HL-60/S4 treated with retinoic acid at 250 ng/mL for 4 days and 3 days (cell line): ENCODE measurements around the gene KIF3C.
"Not testable (repeated sequence)": the region's sequence is repeated elsewhere in the genome, so short reads cannot be mapped to it uniquely, and the experiment has no call there.

ENCODE experiments used
- in situ Hi-C: fragments of 300-500 bp; cut with MboI; formaldehyde crosslinking; loops from 2 replicates; pipeline ENCODE4 v1.7.0; 2022; ENCODE audit warnings: low sequenced_read_pairs

Gene KIF3C

DNA sequence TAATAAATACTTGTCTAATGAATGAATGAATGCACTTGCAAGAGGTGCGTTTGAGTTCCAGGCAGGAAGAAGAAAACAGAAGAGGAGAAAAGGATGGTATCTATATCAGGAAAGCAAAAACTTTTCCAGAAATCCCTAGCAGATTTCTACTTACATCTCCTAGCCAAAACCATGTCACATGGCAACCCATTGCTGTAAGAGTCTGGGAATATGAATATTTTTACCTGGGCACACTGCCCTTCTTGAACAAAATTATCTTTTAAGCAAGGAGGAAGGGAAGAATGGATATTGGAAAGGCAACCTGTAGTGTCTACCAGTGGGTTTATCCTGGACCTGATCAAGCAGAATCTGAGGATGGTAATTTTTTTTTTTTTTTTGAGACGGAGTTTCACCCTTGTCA lies 59.8 kb downstream of the KIF3C start:
- in situ Hi-C loops: no loop called here

GRCh38 chr2:25920786-25921415 lies 61.4 kb downstream of the KIF3C start:
- in situ Hi-C loops: no loop called here

DNA sequence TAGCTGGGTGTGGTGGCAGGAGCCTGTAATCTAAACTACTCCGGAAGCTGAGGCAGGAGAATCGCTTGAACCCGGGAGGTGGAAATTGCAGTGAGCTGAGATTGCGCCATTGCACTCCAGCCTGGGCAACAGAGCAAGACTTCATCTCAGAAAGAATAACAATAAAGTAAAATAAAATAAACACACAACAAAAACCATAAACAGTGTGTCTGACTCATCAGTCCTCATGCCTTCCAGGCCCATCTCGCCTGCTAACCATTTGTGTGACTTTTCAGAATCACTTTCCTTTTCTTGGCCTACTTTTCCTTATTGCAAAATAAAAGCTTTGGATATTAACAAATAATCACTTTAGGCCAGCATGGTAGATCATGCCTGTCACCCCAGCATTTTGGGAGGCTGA lies 62.0 kb downstream of the KIF3C start:
- in situ Hi-C loops: no loop called here

- in situ Hi-C loops: no loop called here
Observed at GRCh38 chr2:25917832-25918231, 64.5 kb downstream of the KIF3C start.

GRCh38 chr2:25917411-25917810 lies 64.9 kb downstream of the KIF3C start:
- in situ Hi-C loops: not testable (repeated sequence)

DNA sequence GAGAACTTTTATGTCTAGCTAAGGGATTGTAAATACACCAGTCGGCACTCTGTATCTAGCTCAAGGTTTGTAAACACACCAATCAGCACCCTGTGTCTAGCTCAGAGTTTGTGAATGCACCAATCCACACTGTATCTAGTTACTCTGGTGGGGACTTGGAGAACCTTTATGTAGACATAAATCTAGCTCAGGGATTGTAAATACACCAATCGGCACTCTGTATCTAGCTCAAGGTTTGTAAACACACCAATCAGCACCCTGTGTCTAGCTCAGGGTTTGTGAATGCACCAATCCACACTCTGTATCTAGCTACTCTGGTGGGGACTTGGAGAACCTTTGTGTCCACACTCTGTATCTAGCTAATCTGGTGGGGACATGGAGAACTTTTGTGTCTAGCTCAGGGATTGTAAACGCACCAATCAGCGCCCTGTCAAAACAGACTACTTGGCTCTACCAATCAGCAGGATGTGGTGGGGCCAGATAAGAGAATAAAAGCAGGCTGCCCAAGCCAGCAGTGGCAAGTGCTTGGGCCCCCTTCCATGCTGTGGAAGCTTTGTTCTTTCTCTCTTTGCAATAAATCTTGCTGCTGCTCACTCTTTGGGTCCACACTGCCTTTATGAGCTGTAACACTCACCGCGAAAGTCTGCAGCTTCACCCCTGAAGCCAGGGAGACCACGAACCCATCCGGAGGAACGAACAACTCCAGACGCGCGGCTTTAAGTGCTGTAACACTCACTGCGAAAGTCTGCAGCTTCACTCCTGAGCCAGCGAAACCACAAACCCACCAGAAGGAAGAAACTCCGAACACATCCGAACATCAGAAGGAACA lies 66.1 kb downstream of the KIF3C start:
- in situ Hi-C loops: not testable (repeated sequence)

- in situ Hi-C loops: not testable (repeated sequence)
Observed at GRCh38 chr2:25915411-25915810, 66.9 kb downstream of the KIF3C start.

- in situ Hi-C loops: not testable (repeated sequence)
Observed at GRCh38 chr2:25913696-25913973, 68.7 kb downstream of the KIF3C start.

DNA sequence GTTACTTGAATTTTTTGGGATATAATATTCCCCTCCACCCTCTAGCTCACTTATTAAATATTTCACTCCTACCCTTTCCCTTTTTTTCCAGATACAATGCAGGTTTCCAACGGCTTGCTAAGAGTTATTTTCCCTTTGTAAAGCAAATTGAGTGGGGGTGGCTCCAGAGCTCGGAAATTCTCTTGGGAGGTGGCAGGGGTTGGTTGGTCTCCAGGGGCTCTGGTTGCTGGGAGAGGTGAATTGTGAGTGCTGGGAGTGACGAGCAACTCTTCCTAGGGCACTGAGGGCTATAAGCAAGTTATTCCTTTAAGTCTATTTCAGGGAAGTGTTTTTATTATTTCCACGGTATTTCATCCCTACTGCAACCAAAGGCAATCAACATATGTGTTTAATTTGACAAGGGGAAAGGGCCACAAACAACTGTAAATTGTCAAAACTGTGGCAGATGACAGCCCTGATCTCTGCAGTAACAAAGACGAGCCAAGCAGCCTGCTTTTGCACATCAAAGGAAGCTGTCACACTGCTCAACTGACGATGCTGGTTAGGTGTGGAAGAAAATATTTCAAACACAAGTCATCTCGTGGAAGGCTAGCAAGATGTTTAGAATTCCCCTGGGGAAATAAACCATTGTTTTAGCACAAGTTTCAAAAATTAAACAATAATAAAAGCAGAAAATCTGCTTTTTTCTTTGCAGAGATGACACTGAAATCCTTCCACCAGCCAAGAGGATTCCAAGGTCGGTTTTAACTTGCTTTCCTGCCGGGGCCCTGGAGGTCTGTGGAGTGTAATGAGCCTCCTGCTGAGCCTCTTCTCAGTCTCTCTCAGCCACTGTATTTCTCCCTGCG lies 69.2 kb downstream of the KIF3C start:
- in situ Hi-C loops: no loop called here

DNA sequence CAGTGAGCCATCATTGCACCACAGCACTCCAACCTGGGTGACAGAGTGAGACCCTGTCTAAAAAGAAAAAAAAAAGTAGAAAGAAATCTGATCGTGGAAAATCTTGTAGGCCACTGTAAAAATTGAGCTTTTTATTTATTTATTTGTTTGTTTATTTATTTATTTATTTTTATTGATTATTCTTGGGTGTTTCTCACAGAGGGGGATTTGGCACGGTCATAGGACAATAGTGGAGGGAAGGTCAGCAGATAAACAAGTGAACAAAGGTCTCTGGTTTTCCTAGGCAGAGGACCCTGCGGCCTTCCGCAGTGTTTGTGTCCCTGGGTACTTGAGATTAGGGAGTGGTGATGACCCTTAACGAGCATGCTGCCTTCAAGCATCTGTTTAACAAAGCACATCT lies 72.7 kb downstream of the KIF3C start:
- in situ Hi-C loops: not testable (repeated sequence)

DNA sequence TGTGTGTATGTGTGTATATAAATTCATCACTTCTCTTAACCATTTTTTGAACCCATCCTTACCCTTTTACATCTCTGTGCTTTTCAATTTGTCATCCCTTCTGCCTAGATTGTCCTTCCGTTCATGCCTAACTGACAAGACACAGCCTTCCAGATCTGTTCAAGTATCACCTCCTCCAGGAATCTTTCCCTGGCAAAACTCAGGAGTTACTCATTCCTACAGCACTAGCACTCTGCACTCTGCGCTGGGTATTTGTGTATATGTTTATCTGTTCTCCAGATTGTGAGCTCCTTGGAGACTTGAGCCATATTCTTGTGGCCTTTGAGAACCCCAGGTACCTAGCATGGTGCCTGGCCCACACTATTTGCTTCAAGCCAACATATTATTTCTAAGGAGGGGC lies 77.2 kb downstream of the KIF3C start:
- in situ Hi-C loops: no loop called here

GRCh38 chr2:25903216-25903776 lies 79.0 kb downstream of the KIF3C start:
- in situ Hi-C loops: no loop called here

GRCh38 chr2:25899404-25899970 lies 82.8 kb downstream of the KIF3C start:
- in situ Hi-C loops: no loop called here

DNA sequence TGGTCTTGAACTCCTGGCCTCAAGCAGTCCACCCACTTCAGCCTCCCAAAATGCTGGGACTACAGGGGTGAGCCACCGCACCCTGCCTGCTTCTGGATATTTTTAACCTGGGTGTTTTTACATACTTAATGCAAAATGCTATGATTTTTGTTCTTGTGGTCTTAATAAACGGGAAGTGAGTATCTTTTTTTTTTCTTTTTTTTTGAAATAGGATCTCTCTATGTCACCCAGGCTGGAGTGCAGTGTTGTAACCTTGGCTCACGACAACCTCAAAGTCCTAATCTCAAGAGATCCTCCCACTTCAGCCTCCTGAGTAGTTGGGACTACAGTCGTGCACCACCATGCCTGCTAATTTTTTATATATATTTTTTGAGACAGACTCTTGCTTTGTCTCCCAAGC lies 84.8 kb downstream of the KIF3C start:
- in situ Hi-C loops: no loop called here

DNA sequence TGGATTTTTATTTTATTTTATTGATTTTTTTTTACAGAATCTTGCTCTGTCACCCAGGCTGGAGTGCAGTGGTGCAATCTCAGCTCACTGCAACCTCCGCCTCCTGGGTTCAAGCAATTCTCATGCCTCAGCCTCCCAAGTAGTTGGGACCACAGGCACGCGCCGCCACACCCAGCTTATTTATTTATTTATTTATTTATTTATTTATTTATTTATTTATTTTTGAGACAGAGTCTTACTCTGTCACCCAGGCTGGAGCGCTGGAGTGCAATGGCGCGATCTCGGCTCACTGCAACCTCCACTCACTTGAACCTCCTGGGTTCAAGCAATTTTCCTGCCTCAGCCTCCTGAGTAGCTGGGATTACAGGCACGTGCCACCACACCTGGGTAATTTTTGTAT lies 86.0 kb downstream of the KIF3C start:
- in situ Hi-C loops: not testable (repeated sequence)

GRCh38 chr2:25895610-25896009 lies 86.7 kb downstream of the KIF3C start:
- in situ Hi-C loops: no loop called here

- in situ Hi-C loops: no loop called here
Observed at GRCh38 chr2:25895018-25895417, 87.3 kb downstream of the KIF3C start.

DNA sequence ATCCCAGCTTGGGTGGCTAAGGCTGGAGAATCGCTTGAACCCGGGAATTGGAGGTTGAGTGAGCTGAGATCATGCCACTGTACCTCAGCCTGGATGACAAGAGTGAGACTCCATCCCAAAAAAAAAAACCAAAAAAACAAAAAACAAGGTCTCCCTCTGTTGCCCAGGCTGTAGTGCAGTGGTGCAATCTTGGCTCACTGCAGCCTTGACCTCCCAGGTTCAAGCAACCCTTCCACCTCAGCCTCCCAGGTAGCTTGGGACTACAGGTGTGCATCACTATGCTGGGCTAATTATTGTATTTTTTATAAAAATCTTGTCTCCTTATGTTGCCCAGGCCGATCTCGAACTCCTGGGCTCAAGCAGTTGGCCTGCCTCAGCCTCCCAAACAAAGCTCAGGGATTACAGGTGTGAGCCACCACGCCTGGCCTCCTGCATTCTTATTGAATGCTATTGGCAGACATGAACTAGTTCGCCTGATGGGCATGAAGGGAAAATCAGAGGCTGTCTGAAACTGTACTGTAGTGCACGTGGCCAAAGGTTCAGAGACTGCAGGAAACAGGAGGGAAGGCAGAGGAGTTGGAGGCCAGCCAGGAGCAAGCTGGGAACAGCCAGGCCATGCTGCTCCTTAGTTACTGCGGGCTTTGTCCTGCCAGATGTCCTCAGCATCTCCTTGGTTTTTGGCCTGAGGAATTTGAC lies 88.0 kb downstream of the KIF3C start:
- in situ Hi-C loops: no loop called here

DNA sequence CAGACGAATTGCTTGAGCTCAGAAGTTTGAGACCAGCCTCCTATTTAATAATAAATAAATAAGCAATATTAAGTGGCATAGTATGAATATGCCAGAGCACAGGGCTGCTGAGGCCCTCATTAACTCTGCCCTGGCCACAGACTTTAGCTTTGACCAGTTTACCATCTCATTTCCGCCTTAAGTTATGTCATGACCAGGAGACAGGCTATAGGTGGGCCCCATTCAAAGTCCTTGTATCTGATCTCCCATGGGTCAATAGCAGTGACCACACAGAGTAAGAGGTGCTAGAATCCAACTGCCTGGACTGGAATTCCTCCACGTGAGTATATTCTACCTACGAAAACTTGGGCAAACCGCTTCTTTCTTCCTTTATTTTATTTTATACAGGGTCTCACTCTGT lies 90.6 kb downstream of the KIF3C start:
- in situ Hi-C loops: no loop called here

GRCh38 chr2:25887624-25888242 lies 94.6 kb downstream of the KIF3C start:
- in situ Hi-C loops: no loop called here
